Stimulated activated CD4-positive, alpha-beta T cell treated with anti-CD3 and anti-CD28 coated beads, Interleukin-15, amount 100 ng/mL, for 24 hours (primary cell): Measurements from ENCODE around the gene DCAF6.

ENCODE experiments used
- DNase-seq: peaks from one replicate; pipeline ENCODE4 v3.0.0-alpha.2; 2020

DCAF6 gene

DNA sequence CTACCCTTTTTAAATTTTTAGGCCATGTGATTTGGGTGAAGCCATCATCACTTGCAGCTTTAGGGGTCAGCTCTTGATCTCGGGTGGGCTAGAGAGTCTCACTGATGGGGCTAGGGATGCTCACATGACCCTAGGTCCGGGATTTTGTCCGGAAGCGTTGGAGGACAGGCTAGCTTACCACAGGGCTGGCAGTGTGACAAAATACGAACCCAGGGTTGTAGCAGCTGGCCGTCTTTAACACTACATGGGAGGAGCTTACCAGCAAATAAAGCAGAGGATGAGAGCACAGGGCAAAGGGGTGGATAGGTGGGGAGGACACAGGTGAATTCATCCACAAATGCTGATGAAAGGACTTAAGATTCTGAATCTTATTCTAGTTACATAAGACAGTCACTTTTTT, 178.4 kb downstream of the DCAF6 start:
- no peak for DNase-seq

DNA sequence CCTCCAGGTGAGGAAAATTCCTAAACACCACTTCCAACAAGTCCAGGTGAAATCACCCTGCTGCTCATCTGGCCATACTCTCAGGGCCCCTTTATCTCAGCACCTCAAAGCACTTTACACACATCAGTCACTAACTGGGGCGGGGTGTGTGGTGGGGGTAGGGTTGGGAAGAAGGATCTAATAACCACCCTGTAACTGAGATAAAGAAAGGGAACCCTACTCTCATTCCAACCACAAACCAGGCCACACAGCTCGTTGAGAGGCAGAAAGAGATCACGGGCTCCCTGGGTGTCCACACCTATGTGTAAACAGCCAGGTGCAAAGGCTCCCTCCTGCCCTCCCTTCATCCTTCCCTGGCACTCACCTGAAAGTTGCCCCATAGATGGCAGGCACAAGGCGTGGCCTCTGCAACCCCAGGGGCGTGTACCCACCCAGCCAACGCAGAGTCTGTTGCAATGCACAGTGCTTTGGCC, 179.9 kb downstream of the DCAF6 start:
- no peak for DNase-seq

DNA sequence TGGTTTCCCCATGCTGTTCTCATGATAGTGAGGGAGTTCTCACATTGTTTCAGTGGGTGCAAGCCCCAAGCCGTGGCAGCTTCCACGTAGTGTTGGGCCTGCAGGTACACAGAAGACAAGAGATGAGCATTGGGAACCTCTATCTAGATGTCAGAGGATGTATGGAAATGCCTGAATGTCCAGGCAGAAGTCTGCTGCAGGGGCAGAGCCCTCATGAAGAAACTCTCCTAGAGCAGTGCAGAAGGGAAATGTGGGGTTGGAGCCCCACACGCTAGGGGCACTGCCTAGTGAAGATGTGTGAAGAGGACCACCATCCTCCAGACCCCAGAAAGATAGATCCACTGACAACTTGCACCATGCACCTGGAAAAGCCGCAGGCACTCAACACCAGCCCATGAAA, 183.3 kb downstream of the DCAF6 start:
- no peak for DNase-seq

DNA sequence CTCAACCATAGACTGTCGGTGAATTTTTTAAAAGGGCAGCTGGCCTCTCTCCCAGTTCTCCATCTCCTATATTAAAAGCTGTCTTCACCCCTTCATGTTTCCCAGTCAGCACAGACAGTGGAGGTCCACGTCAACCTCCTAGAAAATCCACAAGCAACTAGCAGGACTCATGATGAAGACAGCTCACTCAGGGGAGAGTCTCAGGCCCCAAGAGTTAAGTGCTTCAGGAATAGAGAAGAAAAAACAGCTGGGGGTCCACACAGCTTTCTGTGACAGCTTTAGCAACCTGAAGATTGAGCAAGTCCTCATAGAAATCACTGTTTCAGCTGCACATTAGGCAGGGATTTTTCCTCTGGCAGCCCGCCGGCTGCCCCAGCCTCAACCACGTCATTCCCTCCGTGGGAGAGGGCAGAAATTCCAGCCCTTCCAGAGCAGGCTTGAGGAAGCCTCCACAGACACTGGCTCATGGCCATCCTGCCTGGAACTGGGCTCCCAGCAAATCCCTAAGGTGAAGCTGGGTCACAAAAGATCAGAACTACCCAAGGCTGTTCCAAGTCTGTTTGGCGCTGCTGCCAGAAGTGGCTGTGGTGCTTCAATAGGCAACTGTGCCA, 185.0 kb downstream of the DCAF6 start:
- DNase-seq: no peak

DNA sequence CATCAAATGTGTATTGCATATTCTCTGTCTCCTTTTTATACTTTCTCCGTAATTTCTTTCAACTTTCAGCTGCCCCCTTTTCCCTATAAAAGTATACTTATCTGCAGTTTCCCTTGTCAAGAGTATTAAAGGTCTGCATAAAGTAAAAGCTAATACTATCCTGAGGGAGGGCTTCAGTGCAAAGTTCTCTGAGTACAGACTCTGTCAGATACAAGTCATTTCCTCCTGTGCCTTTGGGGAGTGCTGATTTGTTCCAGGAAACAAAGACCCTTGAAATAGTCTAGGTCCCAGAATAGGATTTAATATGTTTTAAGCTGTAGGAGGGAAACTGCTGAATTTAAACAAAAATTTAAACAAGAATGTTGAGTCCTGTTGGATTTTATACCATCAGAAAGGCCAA, 188.6 kb downstream of the DCAF6 start:
- no peak for DNase-seq
